Glutamatergic neuron (in vitro differentiated cells): ENCODE data around the gene ENO1. TPM values are rescaled to one million over a fixed set of nuclear protein-coding genes. Genes with fewer than 3 reads are reported as not detected.

ENCODE experiments used
- DNase-seq: peaks from one replicate; pipeline ENCODE4 v3.0.0; 2022
- H3K27ac Mint-ChIP-seq: one replicate; pipeline ENCODE4 v1.8.0; 2020; ENCODE audit warnings: mild to moderate bottlenecking, mixed read lengths, inconsistent platforms; ENCODE audit not compliant: unreplicated experiment
- H3K27me3 Mint-ChIP-seq: one replicate; pipeline ENCODE4 v1.8.0; 2020; ENCODE audit warnings: mild to moderate bottlenecking, moderate library complexity, mixed read lengths, inconsistent platforms; ENCODE audit not compliant: unreplicated experiment
- H3K36me3 Mint-ChIP-seq: one replicate; pipeline ENCODE4 v1.8.0; 2020; ENCODE audit warnings: mild to moderate bottlenecking, mixed read lengths, inconsistent platforms; ENCODE audit not compliant: unreplicated experiment
- H3K4me1 Mint-ChIP-seq: one replicate; pipeline ENCODE4 v1.8.0; 2020; ENCODE audit warnings: mild to moderate bottlenecking, low read depth, mixed read lengths, inconsistent platforms; ENCODE audit not compliant: unreplicated experiment
- H3K4me3 Mint-ChIP-seq: one replicate; pipeline ENCODE4 v1.8.0; 2020; ENCODE audit warnings: mild to moderate bottlenecking, mixed read lengths, inconsistent platforms; ENCODE audit not compliant: unreplicated experiment
- H3K9me3 Mint-ChIP-seq: one replicate; pipeline ENCODE4 v1.8.0; 2020; ENCODE audit warnings: mild to moderate bottlenecking, moderate library complexity, mixed read lengths, inconsistent platforms; ENCODE audit not compliant: unreplicated experiment
- total RNA-seq: library from RNA; stranded (reverse); fragmentation: NEBNext Ultra II Directional; extraction: Animal tissue kit (Norgen Biotek cat#: 25700); gene quantifications from one replicate; pipeline ENCODE4 v1.2.1, GENCODE V29; 2021; ENCODE audit not compliant: unreplicated experiment
- TF ChIP-seq, protein P1 (sequence below): fragments of 200-600 bp; sonication (generic); IDR thresholded peaks from one replicate; pipeline ENCODE4 v1.5.0; 2021; ENCODE audit not compliant: partially characterized antibody, unreplicated experiment

ENO1 gene
- total RNA-seq, 1 donor from 2014 or later, result 357 TPM

DNA sequence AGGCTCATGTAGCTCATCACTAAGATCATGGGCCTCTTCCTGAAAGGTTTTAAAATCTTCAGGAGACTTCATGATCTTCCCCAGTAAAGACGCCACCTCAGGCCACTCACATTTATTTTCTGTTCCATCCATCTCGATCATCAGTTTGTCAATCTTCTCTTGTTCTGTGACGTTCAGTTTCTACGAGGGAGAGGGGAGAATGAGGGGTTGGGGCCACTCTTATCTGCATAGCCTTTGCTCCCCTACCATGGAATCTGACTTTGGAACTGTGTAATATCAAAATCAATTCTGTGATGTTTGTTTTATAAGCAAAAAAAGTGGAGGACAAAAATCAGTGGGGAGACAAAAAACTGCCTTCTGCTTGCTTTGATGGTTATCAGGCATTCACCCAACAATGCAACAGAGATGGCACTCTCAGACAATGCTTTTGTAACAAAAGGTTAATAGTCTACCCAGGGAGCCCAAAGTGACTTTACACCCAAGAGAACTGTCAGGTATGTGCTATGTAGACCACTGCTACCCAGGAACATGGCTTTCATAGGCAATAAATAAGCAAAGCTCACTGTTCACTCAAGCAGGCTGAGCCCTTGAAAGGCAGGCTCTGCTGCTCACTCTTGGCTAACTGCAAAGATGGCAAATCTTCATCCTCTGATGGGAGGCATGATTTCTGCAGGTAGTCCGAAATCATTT, 10.5 kb downstream of the ENO1 start:
- no peak overlapping the region for H3K4me3 Mint-ChIP-seq
- peaks cover 4% of the 10 kb centered on the region for H3K36me3 Mint-ChIP-seq
- peaks cover 6% of the 10 kb centered on the region for H3K4me1 Mint-ChIP-seq
- TF ChIP-seq, protein P1, sequence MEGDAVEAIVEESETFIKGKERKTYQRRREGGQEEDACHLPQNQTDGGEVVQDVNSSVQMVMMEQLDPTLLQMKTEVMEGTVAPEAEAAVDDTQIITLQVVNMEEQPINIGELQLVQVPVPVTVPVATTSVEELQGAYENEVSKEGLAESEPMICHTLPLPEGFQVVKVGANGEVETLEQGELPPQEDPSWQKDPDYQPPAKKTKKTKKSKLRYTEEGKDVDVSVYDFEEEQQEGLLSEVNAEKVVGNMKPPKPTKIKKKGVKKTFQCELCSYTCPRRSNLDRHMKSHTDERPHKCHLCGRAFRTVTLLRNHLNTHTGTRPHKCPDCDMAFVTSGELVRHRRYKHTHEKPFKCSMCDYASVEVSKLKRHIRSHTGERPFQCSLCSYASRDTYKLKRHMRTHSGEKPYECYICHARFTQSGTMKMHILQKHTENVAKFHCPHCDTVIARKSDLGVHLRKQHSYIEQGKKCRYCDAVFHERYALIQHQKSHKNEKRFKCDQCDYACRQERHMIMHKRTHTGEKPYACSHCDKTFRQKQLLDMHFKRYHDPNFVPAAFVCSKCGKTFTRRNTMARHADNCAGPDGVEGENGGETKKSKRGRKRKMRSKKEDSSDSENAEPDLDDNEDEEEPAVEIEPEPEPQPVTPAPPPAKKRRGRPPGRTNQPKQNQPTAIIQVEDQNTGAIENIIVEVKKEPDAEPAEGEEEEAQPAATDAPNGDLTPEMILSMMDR, result no peak
- no peak overlapping the region for H3K27ac Mint-ChIP-seq
- DNase-seq, result no peak
- peaks cover 4% of the 10 kb centered on the region for H3K27me3 Mint-ChIP-seq
- H3K9me3 Mint-ChIP-seq, result no peaks in the 10 kb centered on the region

DNA sequence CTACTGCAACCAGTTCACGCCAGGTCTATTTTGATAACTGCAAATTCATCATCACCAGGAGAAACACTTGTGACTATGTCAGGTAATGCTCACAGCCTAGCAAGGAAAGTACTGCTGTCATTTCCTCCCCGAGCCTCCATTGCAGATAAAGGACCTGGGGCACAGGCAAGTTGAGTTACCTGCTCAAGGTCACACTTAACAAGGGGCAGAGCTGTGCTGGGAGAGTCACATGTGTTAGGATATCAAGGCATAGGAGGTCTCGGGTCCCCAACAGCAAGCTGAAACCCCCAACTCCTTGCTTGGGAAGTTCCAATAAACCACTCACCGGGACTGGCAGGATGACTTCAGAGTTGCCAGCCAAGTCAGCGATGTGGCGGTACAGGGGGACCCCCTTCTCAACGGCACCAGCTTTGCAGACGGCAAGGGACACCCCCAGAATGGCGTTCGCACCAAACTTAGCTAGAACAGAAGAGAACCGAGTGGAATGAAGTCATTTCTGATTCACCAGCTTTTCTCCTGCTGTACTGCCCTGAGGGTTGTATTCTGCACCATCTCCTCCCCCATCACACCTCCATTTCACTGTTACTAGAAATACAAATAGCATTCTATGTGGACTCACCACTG, 11.6 kb downstream of the ENO1 start:
- Mint-ChIP-seq H3K27ac (no peak overlapping the region), H3K9me3 (no peaks in the 10 kb centered on the region), H3K4me1 (peaks cover 6% of the 10 kb centered on the region), H3K4me3 (no peak overlapping the region), H3K36me3 (peaks cover 4% of the 10 kb centered on the region), H3K27me3 (peaks cover 4% of the 10 kb centered on the region)
- TF ChIP-seq, protein P1, result no peak
- DNase-seq, result no peak

DNA sequence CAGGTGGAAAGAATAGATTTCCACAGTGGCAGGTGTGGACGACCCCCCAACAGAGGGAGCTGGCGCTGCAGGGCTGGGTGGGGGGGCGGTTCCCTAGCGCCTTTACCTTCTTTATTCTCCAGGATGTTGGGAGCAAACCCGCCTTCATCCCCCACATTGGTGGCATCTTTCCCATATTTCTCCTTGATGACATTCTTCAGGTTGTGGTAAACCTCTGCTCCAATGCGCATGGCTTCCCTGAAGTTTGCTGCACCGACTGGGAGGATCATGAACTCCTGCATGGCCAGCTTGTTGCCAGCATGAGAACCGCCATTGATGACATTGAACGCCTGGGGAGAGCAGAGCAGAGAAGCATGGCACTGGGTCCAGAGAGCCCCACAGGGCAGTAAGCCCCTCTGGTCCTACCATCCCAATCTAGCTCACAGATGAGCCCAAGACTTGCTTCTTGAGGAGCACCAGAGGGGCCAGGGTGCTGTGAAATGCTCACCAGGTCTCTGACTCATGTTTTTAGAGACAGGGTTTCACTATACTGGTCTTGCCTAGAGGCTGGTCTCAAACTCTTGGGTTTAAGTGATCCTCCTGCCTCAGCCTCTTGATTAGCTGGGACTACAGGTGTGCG, 12.2 kb downstream of the ENO1 start:
- Mint-ChIP-seq H3K36me3 (peaks cover 4% of the 10 kb centered on the region), H3K27me3 (peaks cover 4% of the 10 kb centered on the region), H3K4me1 (peaks cover 6% of the 10 kb centered on the region), H3K27ac (no peak overlapping the region), H3K4me3 (no peak overlapping the region), H3K9me3 (peaks cover 1% of the 10 kb centered on the region)
- DNase-seq, result no peak
- TF ChIP-seq, protein P1, result no peak

DNA sequence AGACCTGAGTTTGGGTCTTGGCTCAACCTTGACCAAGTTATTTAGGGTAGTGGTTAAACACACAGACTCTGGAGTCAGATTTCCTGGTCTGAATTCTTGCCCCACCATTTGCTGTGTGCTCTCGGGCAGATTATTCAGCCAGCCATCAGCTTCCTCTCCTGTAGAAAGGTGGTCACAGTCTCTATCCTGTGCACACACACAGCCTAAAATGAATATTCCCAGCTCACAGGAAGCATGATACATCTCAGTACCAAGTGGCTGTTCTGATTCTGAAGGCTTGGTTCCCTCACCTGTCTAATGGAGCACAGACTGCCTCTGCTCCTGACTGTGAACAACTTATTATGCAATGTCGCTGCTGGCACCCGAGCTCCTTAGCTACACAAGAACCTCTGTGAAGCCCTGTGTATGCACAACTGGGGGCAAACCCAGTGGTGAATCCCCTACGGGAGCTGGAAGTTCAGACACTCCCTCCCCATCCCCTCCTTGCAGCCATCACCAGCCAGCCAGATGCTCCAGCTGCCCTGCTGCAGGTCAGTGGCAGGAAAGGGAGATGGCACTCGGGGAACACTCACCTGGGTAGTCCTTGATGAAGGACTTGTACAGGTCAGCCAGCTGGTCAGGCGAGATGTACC, 13.7 kb downstream of the ENO1 start:
- DNase-seq, result no peak
- H3K27ac Mint-ChIP-seq, result no peak overlapping the region
- no peaks in the 10 kb centered on the region for H3K36me3 Mint-ChIP-seq
- peaks cover 4% of the 10 kb centered on the region for H3K4me1 Mint-ChIP-seq
- peaks cover 1% of the 10 kb centered on the region for H3K9me3 Mint-ChIP-seq
- H3K27me3 Mint-ChIP-seq, result peaks cover 4% of the 10 kb centered on the region
- H3K4me3 Mint-ChIP-seq, result no peak overlapping the region
- TF ChIP-seq, protein P1, result no peak

DNA sequence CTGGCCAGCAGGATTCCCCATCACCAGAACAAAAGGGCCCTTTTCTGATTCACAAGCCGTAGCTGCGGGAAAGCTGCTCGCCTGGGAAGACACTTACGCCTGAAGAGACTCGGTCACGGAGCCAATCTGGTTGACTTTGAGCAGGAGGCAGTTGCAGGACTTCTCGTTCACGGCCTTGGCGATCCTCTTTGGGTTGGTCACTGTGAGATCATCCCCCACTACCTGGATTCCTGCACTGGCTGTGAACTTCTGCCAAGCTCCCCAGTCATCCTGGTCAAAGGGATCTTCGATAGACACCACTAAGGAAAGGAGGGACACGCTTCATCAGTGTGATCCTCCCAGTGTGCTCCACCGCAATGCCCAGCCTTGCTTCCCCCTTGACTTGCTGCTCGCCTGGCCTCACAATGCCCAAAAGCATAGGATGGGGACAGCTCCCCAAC, 14.7 kb downstream of the ENO1 start:
- TF ChIP-seq, protein P1, result no peak
- Mint-ChIP-seq H3K9me3 (peaks cover 1% of the 10 kb centered on the region), H3K4me1 (no peaks in the 10 kb centered on the region), H3K27me3 (no peaks in the 10 kb centered on the region), H3K27ac (no peak overlapping the region), H3K4me3 (no peak overlapping the region), H3K36me3 (no peaks in the 10 kb centered on the region)
- DNase-seq, result no peak
